Nephron progenitor cell (in vitro differentiated cells): ENCODE data around the gene COL4A6.

Experiments
- DNase-seq: peaks from one replicate; pipeline ENCODE4 v3.0.0; 2021
- H3K27ac Mint-ChIP-seq: 2 replicates; pipeline ENCODE4 v1.8.0; 2021; ENCODE audit warnings: mild to moderate bottlenecking, moderate library complexity, mixed read lengths
- H3K27me3 Mint-ChIP-seq: 2 replicates; pipeline ENCODE4 v1.8.0; 2021; ENCODE audit warnings: mild to moderate bottlenecking, low read depth, mixed read lengths; ENCODE audit not compliant: poor library complexity
- H3K36me3 Mint-ChIP-seq: 2 replicates; pipeline ENCODE4 v1.8.0; 2021; ENCODE audit warnings: low read depth, mixed read lengths
- H3K4me1 Mint-ChIP-seq: 2 replicates; pipeline ENCODE4 v1.8.0; 2021; ENCODE audit warnings: mixed read lengths
- H3K4me3 Mint-ChIP-seq: 2 replicates; pipeline ENCODE4 v1.8.0; 2021; ENCODE audit warnings: mild to moderate bottlenecking, moderate library complexity, mixed read lengths
- H3K9me3 Mint-ChIP-seq: 2 replicates; pipeline ENCODE4 v1.8.0; 2021; ENCODE audit warnings: mild to moderate bottlenecking, moderate library complexity, mixed read lengths
- CTCF ChIP-seq: fragments of 200-600 bp; sonication (generic); IDR thresholded peaks from 2 replicates; pipeline ENCODE4 v1.5.0; 2021; ENCODE audit warnings: antibody characterized with exemption

Gene COL4A6

GRCh38 chrX:108420481-108420880 lies 17.7 kb downstream of the COL4A6 start:
- Mint-ChIP-seq H3K36me3 (peaks cover 9% of the 10 kb centered on the region), H3K27me3 (no peaks in the 10 kb centered on the region), H3K4me3 (no peak overlapping the region), H3K9me3 (no peaks in the 10 kb centered on the region), H3K4me1 (no peaks in the 10 kb centered on the region), H3K27ac (no peak overlapping the region)
- DNase-seq = no peak
- no peak for TF ChIP-seq CTCF

- Mint-ChIP-seq H3K27me3 (no peaks in the 10 kb centered on the region), H3K36me3 (peaks cover 5% of the 10 kb centered on the region), H3K27ac (no peak overlapping the region), H3K4me1 (no peaks in the 10 kb centered on the region), H3K4me3 (no peak overlapping the region), H3K9me3 (no peaks in the 10 kb centered on the region)
- TF ChIP-seq CTCF = no peak
- no peak for DNase-seq
These were observed 18.8 kb downstream of the COL4A6 start for GRCh38 chrX:108419401-108419800.

GRCh38 chrX:108417257-108417656 lies 21.0 kb downstream of the COL4A6 start:
- DNase-seq = no peak
- Mint-ChIP-seq H3K27me3 (no peaks in the 10 kb centered on the region), H3K27ac (no peak overlapping the region), H3K4me3 (no peak overlapping the region), H3K4me1 (no peaks in the 10 kb centered on the region), H3K36me3 (peaks cover 5% of the 10 kb centered on the region), H3K9me3 (no peaks in the 10 kb centered on the region)
- TF ChIP-seq CTCF = no peak

GRCh38 chrX:108415891-108416290 lies 22.3 kb downstream of the COL4A6 start:
- H3K27ac Mint-ChIP-seq = no peak overlapping the region
- no peak for DNase-seq
- TF ChIP-seq CTCF = no peak
- H3K27me3 Mint-ChIP-seq = no peaks in the 10 kb centered on the region
- H3K36me3 Mint-ChIP-seq = no peaks in the 10 kb centered on the region
- H3K4me1 Mint-ChIP-seq = no peaks in the 10 kb centered on the region
- H3K9me3 Mint-ChIP-seq = no peaks in the 10 kb centered on the region
- H3K4me3 Mint-ChIP-seq = no peak overlapping the region

- Mint-ChIP-seq H3K9me3 (no peaks in the 10 kb centered on the region), H3K27me3 (no peaks in the 10 kb centered on the region), H3K27ac (no peak overlapping the region), H3K36me3 (no peaks in the 10 kb centered on the region), H3K4me1 (no peaks in the 10 kb centered on the region), H3K4me3 (no peak overlapping the region)
- DNase-seq = no peak
- TF ChIP-seq CTCF = no peak
These were observed 23.1 kb downstream of the COL4A6 start for GRCh38 chrX:108415146-108415545.

GRCh38 chrX:108412783-108413182 lies 25.4 kb downstream of the COL4A6 start:
- H3K4me1 Mint-ChIP-seq = no peaks in the 10 kb centered on the region
- no peak overlapping the region for H3K4me3 Mint-ChIP-seq
- no peak overlapping the region for H3K27ac Mint-ChIP-seq
- H3K36me3 Mint-ChIP-seq = peaks cover 5% of the 10 kb centered on the region
- no peak for DNase-seq
- H3K9me3 Mint-ChIP-seq = no peaks in the 10 kb centered on the region
- TF ChIP-seq CTCF = no peak
- H3K27me3 Mint-ChIP-seq = no peaks in the 10 kb centered on the region
